Esophagus muscularis mucosa (tissue), 4 donors: Measurements from ENCODE around the gene POFUT2. TPM values are rescaled to one million over a fixed set of nuclear protein-coding genes. Genes with fewer than 3 reads are reported as not detected.

Experiments
- DNase-seq: peaks from one replicate; pipeline ENCODE4 v3.0.0-alpha.2; 2017; ENCODE audit errors: extremely low spot score
- H3K27ac ChIP-seq, 4 donors: fragments of 200-600 bp; sonication (generic); replicated peaks in 1 of 4; 1 replicate in 3 of 4; 2 replicates in 1 of 4; pipeline ENCODE4 v1.5.1; 2016 to 2019; ENCODE audit warnings: mild to moderate bottlenecking in 1 of 4
- H3K27me3 ChIP-seq, 4 donors: fragments of 200-600 bp; sonication (generic); one replicate each; pipeline versions ENCODE4 v1.5.1 to v1.6.0; 2016 to 2019
- H3K36me3 ChIP-seq, 4 donors: fragments of 200-600 bp; sonication (generic); one replicate each; pipeline ENCODE4 v1.5.1; 2016 to 2019
- H3K4me1 ChIP-seq, 4 donors: fragments of 200-600 bp; sonication (generic); one replicate each; pipeline ENCODE4 v1.5.1; 2016 to 2019
- H3K4me3 ChIP-seq, 4 donors: fragments of 200-600 bp; sonication (generic); 1 replicate in 2 of 4; 2 replicates in 2 of 4; pipeline ENCODE4 v1.5.1; 2016 to 2019; ENCODE audit warnings: mild to moderate bottlenecking in 4 of 4, moderate library complexity in 1 of 4
- H3K9me3 ChIP-seq, 4 donors: fragments of 200-600 bp; sonication (generic); 1 replicate in 3 of 4; 2 replicates in 1 of 4; pipeline ENCODE4 v1.5.1; 2016 to 2019
- CTCF ChIP-seq, 3 experiments: fragments of 200-600 bp in 2 of 3; fragments of 450-650 bp in 1 of 3; sonication (generic) in 2 of 3; IDR thresholded peaks; one replicate each; pipeline ENCODE4 v1.5.1; 2017 to 2019; ENCODE audit warnings: antibody characterized with exemption in 3 of 3, mild to moderate bottlenecking in 2 of 3, moderate library complexity in 1 of 3
- EP300 ChIP-seq: sonication (generic); formaldehyde crosslinking; IDR thresholded peaks from one replicate; pipeline ENCODE4 v1.6.1; 2017; ENCODE audit warnings: antibody characterized with exemption
- POLR2A ChIP-seq: fragments of 450-650 bp; IDR thresholded peaks from one replicate; pipeline ENCODE4 v1.6.1; 2017; ENCODE audit warnings: antibody characterized with exemption, moderate library complexity, mild to moderate bottlenecking, low read depth
- POLR2AphosphoS5 ChIP-seq, 2 donors: sonication (generic); formaldehyde crosslinking; IDR thresholded peaks; one replicate each; pipeline ENCODE4 v1.6.1; 2017; ENCODE audit warnings: antibody characterized with exemption in 2 of 2
- WGBS: methylation state at CpG from one replicate; pipeline ENCODE4 v1.1.5; 2018; 5-methylcytosine and 5-hydroxymethylcytosine counted together
- intact Hi-C: fragments of 100-400 bp; cut with DNase I; formaldehyde crosslinking; loops from one replicate; pipeline ENCODE4 v1.15.1; 2023
- total RNA-seq, 4 donors: library from RNA; depleted of rRNA; stranded (reverse); fragments of >200 nt; gene quantifications; one replicate each; pipeline versions ENCODE4 v1.1.0 to v1.2.1, GENCODE V29; 2016

POFUT2 gene
- total RNA-seq, 4 donors from 2014 or later, result 15.8 to 21.6 (median 18.7) TPM

GRCh38 chr21:45243603-45244002 is 44.1 kb downstream of the POFUT2 start:
- 54% methylated on average over 3 of the region's 3 CpGs for WGBS
- intact Hi-C loops, result no loop called here

GRCh38 chr21:45241357-45241756 is 46.3 kb downstream of the POFUT2 start:
- intact Hi-C loops, result no loop called here

More at GRCh38 chr21:45243603-45244002, 44.1 kb downstream of the POFUT2 start:
- no peak for DNase-seq
- H3K9me3 ChIP-seq, result peaks cover 0 to 35% (median 22%) of the 10 kb centered on the region in 4 donors
- H3K36me3 ChIP-seq, result no peaks in the 10 kb centered on the region
- H3K4me3 ChIP-seq, result no peak overlapping the region
- peaks cover 0 to 11% (median 0%) of the 10 kb centered on the region in 4 donors for H3K27me3 ChIP-seq
- H3K4me1 ChIP-seq, result peaks cover 3 to 5% (median 4%) of the 10 kb centered on the region in 4 donors
- TF ChIP-seq CTCF (IDR thresholded peaks at IDR 0.05), result no peak
- no peak for TF ChIP-seq POLR2A
- no peak for TF ChIP-seq POLR2AphosphoS5 (IDR thresholded peaks at IDR 0.05)
- no peak for TF ChIP-seq EP300
- no peak overlapping the region for H3K27ac ChIP-seq

GRCh38 chr21:45237401-45237800 is 50.3 kb downstream of the POFUT2 start:
- Histone ChIP-seq H3K9me3 (peaks cover 0 to 17% (median 8%) of the 10 kb centered on the region in 4 donors), H3K36me3 (no peaks in the 10 kb centered on the region), H3K4me1 (no peaks in the 10 kb centered on the region), H3K27me3 (peaks cover 0 to 44% (median 4%) of the 10 kb centered on the region in 4 donors), H3K4me3 (no peak overlapping the region), H3K27ac (no peak overlapping the region)
- intact Hi-C loops, result no loop called here
- peak; percentile 45 for DNase-seq
- WGBS, result 88% methylated on average over 7 of the region's 7 CpGs
- TF ChIP-seq POLR2AphosphoS5 (IDR thresholded peaks at IDR 0.05) (no peak), POLR2A (no peak), EP300 (no peak), CTCF (IDR thresholded peaks at IDR 0.05) (no peak)

More at GRCh38 chr21:45241357-45241756, 46.3 kb downstream of the POFUT2 start:
- DNase-seq, result peak; percentile 21
- H3K4me1 ChIP-seq, result no peaks in the 10 kb centered on the region
- H3K9me3 ChIP-seq, result peaks cover 0 to 35% (median 22%) of the 10 kb centered on the region in 4 donors
- H3K4me3 ChIP-seq, result no peak overlapping the region
- peaks cover 0 to 27% (median 0%) of the 10 kb centered on the region in 4 donors for H3K27me3 ChIP-seq
- no peak overlapping the region for H3K27ac ChIP-seq
- WGBS, result 80% methylated on average over 3 of the region's 3 CpGs
- H3K36me3 ChIP-seq, result no peaks in the 10 kb centered on the region
- no peak for TF ChIP-seq CTCF (IDR thresholded peaks at IDR 0.05)

- Histone ChIP-seq H3K27ac (no peak overlapping the region), H3K4me3 (no peak overlapping the region), H3K36me3 (no peaks in the 10 kb centered on the region), H3K27me3 (peaks cover 0 to 44% (median 4%) of the 10 kb centered on the region in 4 donors), H3K9me3 (peaks cover 0 to 7% (median 3%) of the 10 kb centered on the region in 4 donors), H3K4me1 (no peaks in the 10 kb centered on the region)
- TF ChIP-seq POLR2A (no peak), EP300 (no peak), CTCF (IDR thresholded peaks at IDR 0.05) (no peak), POLR2AphosphoS5 (IDR thresholded peaks at IDR 0.05) (no peak)
- 38% methylated on average over 2 of the region's 2 CpGs for WGBS
- DNase-seq, result no peak
- intact Hi-C loops, result no loop called here
Observed at GRCh38 chr21:45236481-45236880, 51.2 kb downstream of the POFUT2 start.

- 75% methylated on average over 6 of the region's 6 CpGs for WGBS
- H3K9me3 ChIP-seq, result no peaks in the 10 kb centered on the region
- H3K4me1 ChIP-seq, result no peaks in the 10 kb centered on the region
- H3K36me3 ChIP-seq, result no peaks in the 10 kb centered on the region
- H3K27me3 ChIP-seq, result peaks cover 0 to 44% (median 4%) of the 10 kb centered on the region in 4 donors
- DNase-seq, result no peak
- no peak overlapping the region for H3K27ac ChIP-seq
- no peak overlapping the region for H3K4me3 ChIP-seq
- TF ChIP-seq POLR2A (no peak), CTCF (IDR thresholded peaks at IDR 0.05) (no peak), POLR2AphosphoS5 (IDR thresholded peaks at IDR 0.05) (no peak), EP300 (no peak)
- intact Hi-C loops, result no loop called here
Observed at GRCh38 chr21:45235488-45235887, 52.2 kb downstream of the POFUT2 start.
